ENCODE results near the gene WDFY4.

WDFY4 gene

DNA sequence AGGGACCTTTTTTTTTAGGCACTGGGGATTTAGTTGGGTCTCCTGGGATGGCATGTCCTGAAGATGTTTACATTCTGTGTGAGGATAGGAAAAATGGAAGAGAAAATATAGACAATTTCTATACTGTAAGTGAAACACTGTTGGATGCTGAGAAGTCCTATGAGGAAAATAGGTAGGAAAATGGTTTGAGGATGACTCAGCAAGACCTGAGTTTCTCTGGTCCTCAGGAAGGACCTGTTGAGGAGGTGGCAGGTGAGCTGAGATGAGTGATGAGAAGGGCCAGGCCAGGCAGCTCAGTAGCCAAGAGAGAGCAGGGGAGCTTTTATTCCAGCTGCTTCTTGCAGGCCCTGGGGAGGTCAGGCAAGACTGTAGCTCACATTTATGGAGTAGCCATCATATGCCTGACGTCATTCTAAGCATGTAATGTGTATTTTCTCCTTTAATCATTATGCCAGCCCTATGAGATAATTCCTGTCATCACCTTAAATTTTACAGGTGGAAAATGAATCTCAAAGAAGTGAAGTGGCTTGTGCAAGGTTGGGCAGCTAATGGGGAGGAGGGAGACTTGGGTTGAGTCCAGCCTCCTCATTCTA is 274.0 kb downstream of the WDFY4 start:
- no peak for DNase-seq

DNA sequence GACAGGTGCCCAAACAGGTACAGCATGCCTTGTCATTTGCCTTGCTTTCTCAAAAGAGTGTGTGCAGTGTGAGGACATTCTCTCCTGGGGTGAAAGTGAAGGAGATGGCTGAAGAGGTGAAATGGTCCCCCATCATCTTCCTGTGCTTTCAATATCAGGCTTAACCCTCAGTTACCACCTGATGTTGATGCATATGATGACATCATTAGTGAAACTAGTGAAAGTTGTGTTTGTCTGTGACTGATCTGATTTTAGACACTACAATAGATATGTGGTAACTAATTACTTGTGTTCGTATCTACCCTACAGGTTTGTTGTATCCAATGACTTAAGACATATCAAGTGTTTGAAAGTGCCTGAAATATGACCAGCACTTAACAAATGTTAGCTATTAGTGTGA is 279.4 kb downstream of the WDFY4 start:
- DNase-seq, result no peak

GRCh38 chr10:48965460-48965859 is 280.8 kb downstream of the WDFY4 start:
- no peak for DNase-seq

- no peak for DNase-seq
Observed at GRCh38 chr10:48968036-48968435, 283.4 kb downstream of the WDFY4 start.

DNA sequence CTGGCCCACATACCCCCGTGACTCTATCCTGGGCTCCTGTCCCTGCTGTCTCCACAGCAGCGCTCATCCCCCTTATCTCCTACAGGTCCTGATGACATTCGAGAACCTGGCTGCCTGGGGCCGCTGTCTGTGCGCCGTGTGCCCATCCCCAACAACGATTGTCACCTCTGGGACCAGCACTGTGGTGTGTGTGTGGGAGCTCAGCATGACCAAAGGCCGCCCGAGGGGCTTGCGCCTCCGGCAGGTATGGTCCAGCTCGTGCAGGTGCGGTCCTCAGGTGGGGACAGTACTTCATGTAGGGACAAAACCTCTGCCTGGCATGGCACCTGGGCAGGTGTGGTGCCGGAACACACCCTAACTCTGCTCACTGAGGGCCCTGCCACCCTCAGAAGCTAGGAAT is 285.4 kb downstream of the WDFY4 start:
- DNase-seq, result no peak

DNA sequence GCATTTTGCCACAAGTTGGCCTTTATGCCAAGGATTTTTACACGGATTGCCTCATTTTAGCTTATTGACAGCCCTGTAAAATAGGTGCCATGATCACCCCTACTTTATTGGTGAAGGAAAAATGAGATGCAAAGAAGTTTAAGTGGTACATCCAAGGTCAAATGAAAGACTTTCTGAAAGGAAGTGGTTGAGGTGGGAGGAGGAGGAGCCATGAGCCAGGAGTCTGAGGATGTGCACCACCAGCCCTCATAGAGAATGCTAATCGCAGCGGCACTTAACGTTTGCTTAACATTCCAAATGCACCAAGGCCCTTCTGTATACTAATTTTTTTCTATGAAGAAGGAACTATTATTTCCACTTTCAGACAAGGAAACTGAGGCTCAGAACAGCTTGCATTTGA is 286.0 kb downstream of the WDFY4 start:
- DNase-seq, result no peak

- DNase-seq, result no peak
Observed at GRCh38 chr10:48973065-48973464, 288.4 kb downstream of the WDFY4 start.

- no peak for DNase-seq
Observed at GRCh38 chr10:48974510-48975156, 290.0 kb downstream of the WDFY4 start.

DNA sequence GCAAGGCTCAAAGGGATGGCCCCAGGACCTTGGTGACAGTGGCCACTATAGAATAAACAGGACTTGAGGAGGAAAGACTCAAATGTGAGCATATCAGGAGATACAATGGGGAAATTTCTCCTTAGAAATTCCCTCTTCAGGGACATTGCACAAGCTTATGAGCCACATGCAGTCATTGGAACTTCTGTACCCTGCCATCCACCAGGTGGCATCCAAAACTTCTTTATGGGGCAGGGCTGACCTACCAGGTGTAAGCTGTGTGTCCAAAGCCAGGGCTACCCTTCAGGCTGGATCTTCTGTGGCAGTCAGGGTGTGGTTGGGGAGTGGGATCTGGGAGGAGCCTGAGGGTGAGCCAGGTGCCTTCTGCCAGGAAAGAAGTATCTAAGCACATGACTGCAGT is 291.5 kb downstream of the WDFY4 start:
- DNase-seq, result no peak

DNA sequence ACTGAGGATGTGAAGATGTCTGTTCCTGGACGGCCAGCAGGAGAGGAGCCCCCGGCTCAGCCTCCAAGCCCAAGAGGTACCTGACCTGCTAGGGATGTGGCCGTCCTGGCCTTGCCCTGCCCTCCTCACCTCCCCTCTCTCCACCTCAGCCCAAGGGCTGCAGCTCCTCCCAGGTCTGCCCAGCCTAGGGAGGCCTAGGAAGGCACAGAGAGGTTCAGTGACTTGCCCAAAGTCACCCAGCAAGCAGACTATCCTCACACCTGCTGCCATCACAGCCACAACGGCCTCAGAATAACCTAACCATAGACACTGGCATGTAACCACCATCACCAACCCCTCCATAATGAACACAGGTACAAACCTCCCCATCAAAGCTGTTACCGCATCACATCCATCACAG is 293.6 kb downstream of the WDFY4 start:
- no peak for DNase-seq

- peak; percentile 12 for DNase-seq
Observed at GRCh38 chr10:48981310-48981907, 296.7 kb downstream of the WDFY4 start.

DNA sequence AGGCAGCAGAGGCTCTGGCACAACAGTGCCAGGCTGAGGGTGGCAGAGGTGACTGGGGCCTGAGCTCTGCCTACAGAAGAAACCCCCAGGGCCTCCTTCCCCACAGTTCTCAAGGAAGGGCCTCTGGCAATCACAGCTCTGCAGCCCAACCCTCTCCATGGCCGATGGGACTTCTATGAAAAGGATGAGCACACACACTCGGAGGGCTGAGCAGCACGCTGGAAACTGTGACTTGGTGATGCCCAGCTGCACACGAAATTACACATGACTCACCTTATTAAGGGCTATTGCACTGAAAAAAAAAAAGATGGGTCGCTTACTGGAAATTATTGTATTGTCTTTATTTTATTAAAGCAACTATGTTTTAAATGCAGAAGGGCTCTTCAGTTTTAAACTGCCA is 297.9 kb downstream of the WDFY4 start:
- no peak for DNase-seq

DNA sequence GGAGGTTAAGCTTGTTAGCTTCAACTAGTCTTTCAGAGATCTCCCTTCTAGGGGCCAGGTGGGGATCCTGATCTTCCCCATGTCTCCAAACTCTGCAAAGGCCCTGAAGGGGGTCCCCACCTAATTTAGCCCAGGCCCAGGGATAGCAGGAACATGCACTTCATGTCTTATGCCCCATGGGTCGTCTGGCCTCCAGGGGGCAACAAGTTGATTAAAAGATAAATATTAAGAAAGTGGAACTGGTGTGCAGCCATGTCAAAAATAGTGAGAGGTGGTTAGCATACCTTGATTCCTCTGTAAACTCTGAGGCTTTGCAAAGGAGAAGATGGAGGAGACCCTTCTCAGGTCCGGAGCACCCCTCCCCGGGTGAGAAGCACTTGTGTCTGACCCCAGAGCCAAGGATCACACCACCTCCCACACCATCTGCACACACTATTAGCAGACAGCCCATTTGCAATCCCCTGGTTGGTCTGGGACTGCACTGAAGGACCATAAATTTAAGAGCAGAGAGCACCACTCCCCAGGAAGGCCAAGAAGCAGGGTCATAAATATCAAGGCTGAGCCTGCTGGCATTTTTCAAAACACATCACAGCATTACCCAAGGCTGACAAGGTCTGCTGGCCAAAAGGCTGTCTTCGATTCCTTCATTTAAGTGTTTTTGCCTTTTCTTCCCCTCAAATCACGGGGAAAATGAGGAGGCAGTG is 299.1 kb downstream of the WDFY4 start:
- no peak for DNase-seq

DNA sequence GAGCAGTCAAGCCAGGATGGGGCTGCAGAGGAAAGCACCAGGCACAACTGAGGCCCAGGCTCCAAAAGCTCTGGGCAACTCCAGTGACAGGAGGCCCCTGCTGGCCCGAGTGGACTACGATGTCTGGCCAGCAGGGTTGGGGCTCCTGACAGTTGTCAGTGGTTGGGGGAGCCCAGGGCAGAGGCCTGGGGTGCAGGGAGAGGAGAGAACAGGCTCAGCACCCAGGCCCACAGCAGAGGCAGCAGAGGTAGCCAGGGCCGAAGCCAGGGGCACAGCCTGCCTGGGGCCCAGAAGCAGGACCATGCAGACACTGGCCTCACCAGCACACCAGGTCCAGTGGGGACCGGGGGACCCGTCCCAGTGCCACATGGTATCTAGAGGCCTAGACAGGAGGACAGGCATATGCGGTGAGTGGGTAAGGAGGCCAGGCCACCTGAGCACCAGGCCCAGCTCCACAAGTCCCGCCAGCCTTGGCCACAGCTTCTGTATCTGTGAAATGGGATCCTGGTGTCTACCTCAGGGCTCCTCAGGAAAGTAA is 301.0 kb downstream of the WDFY4 start:
- no peak for DNase-seq

DNA sequence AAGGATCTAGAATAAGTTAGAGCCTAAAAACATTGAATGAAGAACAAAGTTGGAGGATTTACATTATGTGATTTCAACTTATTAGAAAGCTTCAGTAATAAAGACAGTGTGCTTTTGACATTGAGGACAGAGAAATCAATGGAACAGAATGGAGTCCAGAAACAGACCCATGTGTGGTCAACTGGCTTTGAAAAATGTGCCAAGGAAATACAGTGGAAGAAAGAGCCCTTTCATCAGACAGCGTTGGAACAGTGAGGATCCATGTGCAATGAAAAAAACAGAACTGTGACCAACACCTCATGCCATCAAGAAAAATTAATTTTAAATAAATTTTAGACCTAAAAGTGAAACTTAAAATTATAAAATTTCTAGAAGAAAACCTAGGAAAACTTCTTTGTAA is 305.6 kb downstream of the WDFY4 start:
- DNase-seq, result no peak

- DNase-seq, result no peak
Observed at GRCh38 chr10:48993627-48994026, 309.0 kb downstream of the WDFY4 start.

DNA sequence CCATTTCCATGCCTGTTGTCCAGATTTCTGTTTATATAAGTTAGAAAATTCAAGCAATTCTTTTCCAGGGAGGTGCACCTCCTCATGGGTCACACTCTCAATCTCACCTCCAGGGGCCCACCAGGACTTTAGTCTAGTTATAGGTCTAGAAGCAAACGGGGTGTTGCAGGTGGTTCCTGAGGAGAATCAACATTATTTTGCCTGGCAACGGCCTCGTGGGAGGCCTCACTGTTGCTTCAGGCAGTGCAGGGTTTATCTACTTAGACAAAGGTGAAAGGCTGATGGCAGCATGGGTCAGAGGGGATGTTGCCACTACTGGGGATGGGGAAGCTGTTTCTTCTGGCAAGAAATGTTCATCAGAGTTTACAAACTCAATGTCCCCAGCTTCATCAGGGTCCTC is 311.7 kb downstream of the WDFY4 start:
- DNase-seq, result no peak

- no peak for DNase-seq
Observed at GRCh38 chr10:48999346-48999745, 314.7 kb downstream of the WDFY4 start.

DNA sequence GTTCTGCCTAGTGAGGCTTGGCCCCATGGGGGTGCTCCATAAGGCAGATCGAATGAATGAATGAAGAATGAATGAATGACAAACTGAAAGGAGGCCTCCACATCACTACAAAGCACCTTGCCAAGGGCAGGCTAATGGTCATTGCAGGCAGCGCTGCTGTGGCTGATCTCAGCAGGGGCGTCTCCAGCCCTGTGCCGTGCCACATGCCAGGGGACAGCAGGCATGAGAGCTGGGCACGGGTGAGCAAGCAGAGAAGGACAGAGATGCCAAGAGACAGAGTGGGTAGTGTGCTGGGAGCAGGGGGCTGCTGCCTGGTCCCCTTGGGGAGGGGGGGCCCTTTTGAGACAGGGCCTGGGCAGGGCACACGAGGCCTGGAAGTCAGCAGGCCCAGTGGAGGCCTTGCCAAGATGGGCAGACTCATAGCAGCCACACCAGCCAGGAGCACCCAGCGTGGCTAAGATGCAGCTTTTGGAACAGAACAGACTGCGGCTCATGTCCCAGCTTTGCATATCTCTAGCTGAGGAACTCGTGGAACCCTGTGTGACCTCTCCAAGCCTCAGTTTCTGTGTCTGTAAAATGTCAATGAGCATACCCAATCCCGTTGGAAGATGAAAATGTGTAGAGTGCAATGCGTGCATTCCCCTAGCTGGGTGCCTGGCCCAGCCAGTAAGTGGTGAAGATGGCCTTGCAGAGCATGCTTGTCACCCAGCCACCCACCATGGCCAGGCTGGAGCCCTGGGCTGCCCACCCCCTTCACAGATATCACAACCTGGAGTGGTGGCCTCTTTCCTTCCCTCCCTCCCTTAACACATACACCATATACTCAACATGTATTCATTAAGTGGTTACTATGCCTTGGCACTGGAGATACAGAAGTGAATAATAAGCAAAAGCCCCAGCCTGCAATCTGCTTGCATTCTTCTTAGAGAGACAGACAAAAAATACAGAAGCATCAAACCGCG is 316.0 kb downstream of the WDFY4 start:
- DNase-seq, result no peak

DNA sequence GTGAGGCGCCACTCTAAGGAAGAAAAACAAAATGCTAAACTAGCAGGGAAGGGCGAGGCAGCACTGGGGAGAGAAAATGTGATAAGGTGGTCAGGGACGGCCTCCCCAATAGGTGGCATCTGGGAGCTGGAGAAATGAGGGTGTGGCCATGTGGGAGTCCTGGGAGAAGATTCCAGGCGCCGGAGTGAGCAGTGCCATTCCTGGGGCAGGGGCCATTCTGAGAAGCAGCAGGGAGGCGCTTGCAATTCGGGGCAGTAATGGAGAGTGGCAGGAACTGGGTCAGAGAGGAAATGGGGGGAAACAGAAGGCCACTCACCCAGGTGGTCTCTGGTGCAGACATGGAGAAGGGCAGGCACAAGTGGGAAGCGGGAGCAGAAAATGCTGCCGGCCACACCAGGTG is 316.7 kb downstream of the WDFY4 start:
- peak; percentile 10 for DNase-seq

- DNase-seq, result no peak
Observed at GRCh38 chr10:49001870-49002672, 317.4 kb downstream of the WDFY4 start.

- DNase-seq, result no peak
Observed at GRCh38 chr10:49005270-49005669, 320.6 kb downstream of the WDFY4 start.

Data from NCI-H748 treated with DMSO at 0.1 percent for 48 hours (cell line).